Hepatocyte (in vitro differentiated cells): ENCODE results near the gene AGBL1.

Source experiments
- CTCF ChIP-seq: fragments of 200-600 bp; sonication (generic); IDR thresholded peaks from 2 replicates; pipeline ENCODE4 v1.5.1; 2016; ENCODE audit warnings: antibody characterized with exemption, mild to moderate bottlenecking; ENCODE audit not compliant: poor library complexity
- EZH2phosphoT487 ChIP-seq: fragments of 200-600 bp; sonication (generic); IDR thresholded peaks from one replicate; pipeline ENCODE4 v1.6.1; 2018; ENCODE audit warnings: antibody characterized with exemption, mild to moderate bottlenecking, low read depth, moderate library complexity; ENCODE audit not compliant: unreplicated experiment, severe bottlenecking

- no peak for TF ChIP-seq CTCF
- TF ChIP-seq EZH2phosphoT487 = no peak
Measured at GRCh38 chr15:86040356-86041033, 39.2 kb upstream of the AGBL1 start.
